ENCODE results near the gene GNA12. TPM values are rescaled to one million over a fixed set of nuclear protein-coding genes. Genes with fewer than 3 reads are reported as not detected.

The GNA12 gene
- total RNA-seq, 1 donor from 2014 or later = 47.2 TPM

- no peaks in the 10 kb centered on the region for H3K4me1 ChIP-seq
- DNase-seq (no peak), ATAC-seq (no peak)
- no peaks in the 10 kb centered on the region for H3K36me3 ChIP-seq
- no peak overlapping the region for H3K4me3 ChIP-seq
- no peak for TF ChIP-seq CTCF (IDR thresholded peaks at IDR 0.05)
- intact Hi-C loops (cut with DNase I) = loop anchor here (10.0 kb wide), 1 partner anchor 268 kb away; no protein-coding TSS in a partner anchor
- H3K9me3 ChIP-seq = no peaks in the 10 kb centered on the region
- no peak overlapping the region for H3K27ac ChIP-seq
- H3K27me3 ChIP-seq = no peaks in the 10 kb centered on the region
Measured at GRCh38 chr7:2886391-2886790, 42.3 kb upstream of the GNA12 start.

GRCh38 chr7:2884161-2884560 is 40.1 kb upstream of the GNA12 start:
- Histone ChIP-seq H3K9me3 (no peaks in the 10 kb centered on the region), H3K4me1 (no peaks in the 10 kb centered on the region), H3K27me3 (no peaks in the 10 kb centered on the region), H3K4me3 (no peak overlapping the region), H3K36me3 (no peaks in the 10 kb centered on the region), H3K27ac (no peak overlapping the region)
- intact Hi-C loops (cut with DNase I) = loop anchor here (10.0 kb wide), 1 partner anchor 271 kb away; no protein-coding TSS in a partner anchor
- no peak for DNase-seq
- no peak for TF ChIP-seq CTCF (IDR thresholded peaks at IDR 0.05)
- ATAC-seq = no peak

- intact Hi-C loops (cut with DNase I) = loop anchor here (10.0 kb wide), 1 partner anchor 272 kb away; no protein-coding TSS in a partner anchor
- Histone ChIP-seq H3K4me3 (no peak overlapping the region), H3K4me1 (no peaks in the 10 kb centered on the region), H3K9me3 (no peaks in the 10 kb centered on the region), H3K27ac (no peak overlapping the region), H3K36me3 (no peaks in the 10 kb centered on the region), H3K27me3 (no peaks in the 10 kb centered on the region)
- DNase-seq (no peak), ATAC-seq (no peak)
- TF ChIP-seq CTCF (IDR thresholded peaks at IDR 0.05) = no peak
Measured at GRCh38 chr7:2883101-2883500, 39.0 kb upstream of the GNA12 start.

- DNase-seq (no peak), ATAC-seq (no peak)
- intact Hi-C loops (cut with DNase I) = loop anchor here (10.0 kb wide), 1 partner anchor 273 kb away; no protein-coding TSS in a partner anchor
- no peaks in the 10 kb centered on the region for H3K4me1 ChIP-seq
- H3K27ac ChIP-seq = no peak overlapping the region
- H3K9me3 ChIP-seq = no peaks in the 10 kb centered on the region
- no peaks in the 10 kb centered on the region for H3K27me3 ChIP-seq
- H3K36me3 ChIP-seq = no peaks in the 10 kb centered on the region
- no peak overlapping the region for H3K4me3 ChIP-seq
- TF ChIP-seq CTCF (IDR thresholded peaks at IDR 0.05) = no peak
Measured at GRCh38 chr7:2882111-2882510, 38.0 kb upstream of the GNA12 start.

- no peak for DNase-seq
- TF ChIP-seq CTCF (IDR thresholded peaks at IDR 0.05) = no peak
- intact Hi-C loops (cut with DNase I) = loop anchor here (10.0 kb wide), 1 partner anchor 274 kb away; no protein-coding TSS in a partner anchor
Measured at GRCh38 chr7:2880874-2881533, 36.9 kb upstream of the GNA12 start.

More at GRCh38 chr7:2880874-2881533, 36.9 kb upstream of the GNA12 start:
- Histone ChIP-seq H3K36me3 (no peaks in the 10 kb centered on the region), H3K27ac (no peak overlapping the region), H3K27me3 (no peaks in the 10 kb centered on the region), H3K4me3 (no peak overlapping the region), H3K9me3 (no peaks in the 10 kb centered on the region), H3K4me1 (no peaks in the 10 kb centered on the region)
- no peak for ATAC-seq

All from upper lobe of right lung (tissue), 1 donor.